Stimulated activated CD4-positive, alpha-beta T cell treated with anti-CD3 and anti-CD28 coated beads, TNF-alpha, amount 100 ng/mL, for 24 hours (primary cell): ENCODE measurements around the gene EXOC3L4.

ENCODE experiments used
- DNase-seq, 3 experiments: peaks; one replicate each; pipeline ENCODE4 v3.0.0-alpha.2; 2020; ENCODE audit warnings: low read depth in 3 of 3

The EXOC3L4 gene

DNA sequence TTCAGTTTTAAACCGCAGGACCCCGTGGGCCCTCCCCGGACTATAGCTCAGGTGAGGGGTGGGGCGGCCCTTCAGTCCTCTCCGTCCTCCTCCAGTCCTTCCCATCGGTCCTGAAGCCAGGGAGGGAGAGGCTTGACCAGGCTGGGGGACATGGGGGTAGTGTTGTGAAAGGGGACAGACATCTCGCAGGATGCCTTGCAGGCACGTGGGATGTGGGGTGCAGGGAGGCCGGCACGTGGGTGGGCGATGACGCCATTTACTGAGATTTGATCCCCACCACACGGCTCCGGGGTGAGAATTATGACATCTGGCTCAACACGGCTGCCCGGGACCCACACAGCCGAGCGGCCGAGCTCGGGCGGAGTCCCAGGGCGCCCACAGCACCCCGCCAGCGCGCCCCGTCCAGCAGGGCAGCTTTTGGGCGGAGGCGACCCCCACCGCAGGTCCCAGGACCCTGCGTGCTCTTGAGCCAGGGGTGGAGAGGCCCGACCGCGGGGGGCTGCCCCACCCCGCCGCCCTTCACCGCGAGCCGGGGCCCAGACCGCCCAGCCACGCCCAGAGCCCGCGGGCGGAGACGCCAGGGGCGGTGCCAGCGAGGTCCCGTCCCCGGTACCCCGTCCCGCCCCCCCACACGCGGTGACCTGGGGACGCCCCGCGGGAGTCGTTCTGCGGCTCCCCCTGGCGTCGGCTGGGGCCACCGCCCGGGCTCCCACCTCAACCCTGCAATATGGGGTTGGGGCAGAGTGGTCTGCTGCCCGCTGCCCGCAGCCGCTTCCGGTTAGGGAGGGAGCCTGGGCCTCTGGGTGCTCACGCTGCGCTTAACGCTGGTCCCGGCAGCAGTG, 3.3 kb upstream of the EXOC3L4 start:
- DNase-seq, result peak; percentile 47 to 79 (median 48)

DNA sequence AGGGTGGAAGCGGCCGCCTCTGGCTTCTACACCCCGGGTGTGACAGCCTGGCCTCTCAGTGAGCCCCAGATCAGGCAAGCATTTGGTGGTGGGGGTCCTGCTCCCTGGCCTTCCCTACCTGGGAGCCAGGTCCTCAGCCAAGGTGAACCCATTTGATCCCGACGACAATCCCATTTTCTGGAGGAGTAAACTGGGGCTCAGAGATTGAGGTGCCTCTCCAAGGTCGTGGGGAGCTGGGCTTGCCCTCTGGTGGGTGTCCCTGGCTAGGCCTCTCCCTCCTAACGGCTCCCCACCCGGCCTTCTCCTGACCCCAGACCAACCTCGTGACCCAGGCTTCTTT, 2.7 kb upstream of the EXOC3L4 start:
- DNase-seq, result no peak

DNA sequence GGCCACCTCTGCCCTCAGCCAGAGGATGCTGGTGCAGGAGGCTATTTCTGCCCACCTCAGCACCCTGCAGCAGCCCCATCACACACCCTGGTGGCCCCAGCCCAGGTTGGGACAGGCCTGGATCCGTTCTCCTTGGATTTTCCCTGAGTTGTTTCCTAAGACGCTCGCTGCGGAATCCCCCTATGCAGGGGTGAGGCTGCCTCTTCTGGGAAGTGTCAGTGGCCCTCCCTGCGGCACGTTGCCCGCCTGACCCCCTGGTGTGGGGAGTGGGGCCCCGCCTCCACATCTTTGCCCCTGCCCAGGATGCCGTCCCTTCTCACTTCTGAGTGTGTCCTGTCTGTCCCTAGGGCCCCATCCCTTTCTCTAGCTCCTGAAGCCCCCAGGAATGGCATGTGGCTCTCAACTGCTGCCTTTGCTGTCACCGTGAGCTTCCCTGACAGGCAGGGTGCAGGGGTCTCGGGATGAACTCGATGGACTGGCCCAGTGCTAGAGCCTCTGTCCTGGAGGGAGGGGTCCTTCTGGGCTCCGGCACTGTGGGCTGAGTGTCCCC, 594 bp upstream of the EXOC3L4 start:
- no peak for DNase-seq

DNA sequence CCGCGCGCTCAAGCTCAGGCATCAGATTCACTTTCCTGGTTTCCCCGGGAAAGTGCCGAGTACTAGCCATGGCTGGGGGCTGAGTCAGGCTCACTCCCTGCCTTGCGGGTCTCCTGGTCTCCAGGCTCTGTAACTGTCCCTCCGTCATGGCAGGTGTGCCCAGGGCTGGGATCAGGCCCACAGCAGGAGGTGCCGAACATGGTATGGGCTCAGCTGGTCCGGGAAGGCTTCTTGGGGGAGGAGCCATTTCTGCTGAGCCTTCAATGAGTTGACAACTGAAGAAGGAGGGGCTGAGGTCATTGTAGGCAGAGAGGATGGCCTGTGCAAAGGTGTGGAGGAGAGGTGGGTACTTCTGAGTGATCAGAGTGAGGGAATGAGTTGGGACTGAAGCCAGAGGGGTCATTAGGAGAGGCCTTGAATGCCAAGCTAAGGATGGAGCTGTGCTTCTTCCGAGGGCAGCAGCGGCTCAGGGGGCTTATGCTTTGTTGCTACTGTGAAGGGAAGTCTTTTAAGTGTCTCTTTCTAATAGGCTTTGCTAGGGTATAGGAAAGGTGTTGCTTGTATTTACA, 769 bp downstream of the EXOC3L4 start:
- DNase-seq, result no peak

DNA sequence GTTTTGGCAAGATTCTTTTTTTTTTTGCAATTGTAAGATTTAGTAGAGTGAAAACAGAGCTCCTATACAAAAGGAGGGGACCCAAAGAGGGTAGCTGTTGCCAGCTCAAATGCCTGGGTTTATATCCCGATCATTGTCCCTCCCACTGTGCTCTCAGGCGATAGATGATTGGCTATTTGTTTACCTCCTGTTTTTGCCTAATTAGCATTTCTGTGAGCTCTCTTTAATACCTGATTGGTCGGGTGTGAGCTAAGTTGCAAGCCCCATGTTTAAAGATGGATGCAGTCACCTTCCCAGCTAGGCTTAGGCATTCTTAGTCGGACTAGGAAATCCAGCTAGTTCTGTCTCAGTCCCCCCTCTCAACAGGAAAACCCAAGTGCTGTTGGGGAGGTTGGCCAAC, 1.9 kb downstream of the EXOC3L4 start:
- no peak for DNase-seq

DNA sequence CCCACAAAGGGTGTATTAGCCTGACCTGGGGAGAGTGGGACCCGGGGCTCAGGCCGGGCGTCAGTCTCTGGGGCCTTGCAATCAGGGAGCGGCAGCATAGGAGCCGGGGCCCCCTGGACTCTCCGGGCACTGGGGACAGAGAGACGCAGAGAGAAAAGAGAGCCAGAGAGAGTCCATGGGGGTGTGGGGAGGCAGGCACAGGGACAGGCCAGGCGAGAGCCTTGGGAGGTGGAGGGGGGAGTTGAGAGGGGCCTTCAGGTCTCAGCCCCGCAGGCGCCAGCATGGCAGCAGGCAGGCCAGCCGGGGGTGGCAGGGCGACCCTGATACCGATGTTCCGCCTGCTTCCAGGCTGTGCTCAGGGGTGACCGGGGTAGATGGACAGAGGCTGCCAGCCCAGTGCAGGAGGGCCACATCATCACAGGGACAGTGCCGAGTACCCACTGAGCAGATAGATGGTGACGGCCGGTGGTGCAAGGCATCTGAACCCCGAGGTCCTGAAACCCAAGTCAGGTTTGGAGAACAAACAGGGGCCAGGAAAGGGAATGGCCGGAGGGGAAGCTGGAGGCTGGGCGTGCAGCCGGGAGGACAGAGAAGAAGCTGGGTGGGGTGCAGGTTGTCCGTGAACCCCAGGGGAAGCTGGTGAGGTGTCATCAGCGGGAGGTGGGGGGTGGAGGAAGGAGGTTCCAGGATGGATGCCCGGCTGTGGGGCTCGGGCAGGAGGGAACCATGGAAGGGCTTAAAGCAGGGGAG, 2.9 kb downstream of the EXOC3L4 start:
- no peak for DNase-seq

DNA sequence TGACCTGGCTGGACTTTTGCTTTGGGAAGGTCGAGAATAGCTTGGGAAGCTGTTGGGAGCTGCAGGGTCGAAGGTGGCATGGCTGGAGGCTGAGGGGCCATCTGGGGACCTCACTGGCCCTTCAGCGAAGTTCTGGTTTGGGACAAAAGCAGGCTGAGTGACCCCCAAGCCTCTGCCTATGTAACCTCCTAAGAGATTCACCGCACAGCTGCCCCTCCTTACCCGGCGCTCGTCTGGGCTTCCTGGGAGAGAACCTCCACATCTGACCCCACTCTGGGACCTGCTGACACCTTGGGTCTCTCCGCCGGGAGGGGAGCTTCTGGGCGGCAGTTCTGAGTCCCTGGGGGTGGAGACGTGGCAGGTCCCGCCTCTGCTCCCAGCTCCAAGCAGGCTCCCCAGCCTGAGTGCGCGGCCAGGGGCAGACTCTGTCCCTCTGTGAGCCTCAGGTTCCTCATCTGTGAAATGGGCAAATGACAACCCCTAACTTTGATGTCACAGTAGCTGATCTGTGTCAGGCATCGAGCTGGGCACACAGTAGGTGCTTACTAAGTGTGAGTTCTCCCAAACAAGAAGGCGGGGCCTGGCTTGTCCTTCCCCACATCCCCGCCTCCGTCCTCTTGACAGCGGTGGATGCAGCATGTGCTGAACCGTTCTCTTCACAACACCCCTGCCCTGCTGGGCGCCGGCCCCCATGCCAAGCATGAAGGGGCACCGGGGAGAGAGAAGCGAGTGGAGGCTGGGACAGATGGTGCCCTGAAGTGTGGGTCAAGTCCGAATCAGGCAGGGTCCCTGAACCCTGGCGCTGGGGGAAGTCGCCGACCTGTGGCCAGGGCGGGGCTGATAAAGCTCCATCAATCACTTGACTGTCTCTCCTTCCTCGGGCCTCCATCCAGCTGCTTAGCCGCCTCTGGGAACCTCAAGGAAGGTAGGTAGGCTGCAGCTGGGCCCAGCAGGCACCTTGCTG, 3.8 kb downstream of the EXOC3L4 start:
- no peak for DNase-seq

DNA sequence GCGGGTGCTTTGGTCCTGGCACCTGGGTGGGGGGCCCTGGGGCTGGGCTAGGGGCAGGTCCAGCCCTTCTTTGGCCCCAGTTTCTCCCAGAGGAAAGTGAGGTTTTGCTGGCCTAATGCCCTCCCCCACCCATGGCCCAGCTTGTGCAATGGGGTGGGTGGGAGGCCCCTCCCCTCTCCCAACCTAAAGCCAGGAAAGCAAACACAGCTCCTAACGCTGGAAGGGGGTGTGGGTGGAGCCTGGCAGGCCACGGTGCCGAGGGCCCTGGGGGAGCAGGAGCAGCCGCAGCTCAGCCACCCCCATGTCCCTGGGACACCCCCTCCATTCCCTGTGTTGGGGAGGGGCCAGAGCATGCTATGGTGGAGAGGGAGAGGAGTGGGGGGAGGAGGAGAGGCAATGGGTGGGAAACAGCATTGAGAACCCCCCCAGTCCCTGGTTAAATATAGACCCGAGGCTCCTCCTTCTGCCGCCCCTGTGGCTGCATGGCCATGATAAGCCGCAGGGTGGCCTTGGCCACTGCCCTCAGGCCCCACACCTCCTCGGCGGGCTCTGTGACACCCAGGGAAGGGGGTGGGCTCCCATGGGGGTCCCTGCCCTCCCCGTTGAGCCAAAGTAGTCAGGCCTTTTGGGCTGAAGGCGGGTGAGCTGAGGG, 4.7 kb downstream of the EXOC3L4 start:
- DNase-seq, result no peak

DNA sequence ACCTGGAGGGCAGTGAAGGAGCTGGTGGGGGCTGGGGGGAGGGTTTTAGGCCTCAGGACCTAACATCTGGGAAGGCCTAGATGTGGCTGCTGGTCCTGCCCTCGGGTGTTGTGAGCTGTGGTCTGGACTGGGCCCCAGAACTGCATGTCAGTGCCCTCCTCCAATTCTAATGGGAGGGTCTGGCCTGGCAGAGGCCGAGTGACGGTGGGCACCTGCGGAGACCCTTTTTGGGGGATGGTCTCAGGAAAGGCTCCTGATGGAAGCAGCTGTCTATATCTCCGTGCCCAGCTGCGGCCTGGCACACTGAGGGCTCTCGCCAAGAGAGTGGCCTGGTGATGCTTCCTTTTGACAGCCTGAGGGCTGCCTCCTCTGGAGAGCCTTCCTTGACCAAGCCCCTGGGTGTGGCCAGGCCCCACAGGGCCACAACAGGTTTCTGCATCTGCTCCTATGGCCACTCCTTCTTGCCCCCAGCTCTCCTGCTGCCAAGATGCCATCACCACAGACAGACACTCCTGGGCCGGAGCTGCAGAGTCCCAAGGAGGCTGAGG, 5.3 kb downstream of the EXOC3L4 start:
- DNase-seq, result no peak

DNA sequence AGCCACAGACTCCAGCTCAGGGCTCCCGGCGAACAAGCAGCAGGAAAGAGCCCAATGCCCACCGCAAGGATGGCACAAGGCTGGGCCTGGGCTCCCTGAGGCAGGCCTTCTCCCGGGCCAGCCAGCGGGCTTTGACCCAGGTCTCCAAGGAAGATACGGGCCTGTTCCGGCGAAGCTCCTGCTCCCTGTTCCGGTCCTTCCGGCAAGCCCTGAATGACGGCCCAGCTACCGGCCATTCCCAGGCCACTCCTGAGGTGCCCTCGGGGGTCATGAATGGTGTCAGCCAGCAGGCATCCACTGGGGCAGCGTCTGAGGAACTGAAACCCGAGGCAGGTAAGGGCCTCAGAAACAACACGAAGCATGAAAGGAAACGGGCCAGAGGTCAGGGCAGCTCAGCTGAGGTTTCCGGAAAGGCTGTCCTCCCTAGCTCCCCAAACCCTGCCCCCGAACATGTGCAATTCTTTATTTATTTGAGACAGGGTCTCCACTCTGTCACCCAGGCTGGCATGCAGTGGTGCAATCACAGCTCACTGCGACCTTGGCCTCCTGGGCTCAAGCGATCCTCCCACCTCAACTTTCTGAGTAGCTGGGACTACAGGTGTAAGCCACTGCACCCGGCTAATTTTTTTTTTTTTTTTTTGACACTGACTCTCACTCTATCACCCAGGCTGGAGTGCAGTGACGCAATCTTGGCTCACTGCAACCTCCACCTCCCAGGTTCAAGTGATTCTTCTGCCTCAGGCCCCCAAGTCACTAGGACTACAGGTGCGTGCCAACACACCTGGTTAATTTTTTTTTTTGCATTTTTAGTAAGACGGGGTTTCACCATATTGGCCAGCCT, 6.0 kb downstream of the EXOC3L4 start:
- no peak for DNase-seq

DNA sequence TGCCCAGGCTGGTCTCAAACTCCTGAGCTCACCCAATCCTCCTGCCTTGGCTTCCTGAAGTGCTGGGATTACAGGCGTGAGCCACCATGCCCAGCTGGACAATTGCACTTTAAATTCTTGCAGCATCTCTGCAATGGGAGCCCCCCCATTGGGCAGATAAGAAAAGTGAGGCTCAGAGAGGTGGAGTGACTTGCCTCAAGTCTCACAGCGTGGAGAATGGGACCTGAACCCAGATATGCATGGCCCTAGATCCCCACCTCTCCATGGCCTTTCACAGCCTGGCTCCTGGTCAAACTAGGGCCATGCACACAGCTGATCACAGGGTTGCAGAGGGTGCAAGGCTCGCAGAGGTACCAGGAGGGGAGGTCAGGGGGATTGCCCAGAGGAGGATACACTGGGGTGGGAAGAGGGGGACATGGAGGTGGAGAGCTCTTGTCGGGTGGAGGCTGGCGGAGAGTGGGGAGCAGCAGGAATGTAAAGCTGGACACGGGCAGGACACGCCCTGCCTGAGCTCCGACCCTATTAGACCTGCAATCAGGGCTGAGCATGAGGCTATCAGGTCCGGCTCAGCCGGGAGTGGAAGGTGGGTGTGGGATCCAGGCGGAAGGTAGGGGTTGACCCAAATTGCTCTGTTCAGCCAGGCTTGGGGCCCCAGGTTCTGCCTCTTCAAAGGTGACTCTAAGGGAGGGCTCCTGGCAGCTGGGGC, 6.9 kb downstream of the EXOC3L4 start:
- no peak for DNase-seq

DNA sequence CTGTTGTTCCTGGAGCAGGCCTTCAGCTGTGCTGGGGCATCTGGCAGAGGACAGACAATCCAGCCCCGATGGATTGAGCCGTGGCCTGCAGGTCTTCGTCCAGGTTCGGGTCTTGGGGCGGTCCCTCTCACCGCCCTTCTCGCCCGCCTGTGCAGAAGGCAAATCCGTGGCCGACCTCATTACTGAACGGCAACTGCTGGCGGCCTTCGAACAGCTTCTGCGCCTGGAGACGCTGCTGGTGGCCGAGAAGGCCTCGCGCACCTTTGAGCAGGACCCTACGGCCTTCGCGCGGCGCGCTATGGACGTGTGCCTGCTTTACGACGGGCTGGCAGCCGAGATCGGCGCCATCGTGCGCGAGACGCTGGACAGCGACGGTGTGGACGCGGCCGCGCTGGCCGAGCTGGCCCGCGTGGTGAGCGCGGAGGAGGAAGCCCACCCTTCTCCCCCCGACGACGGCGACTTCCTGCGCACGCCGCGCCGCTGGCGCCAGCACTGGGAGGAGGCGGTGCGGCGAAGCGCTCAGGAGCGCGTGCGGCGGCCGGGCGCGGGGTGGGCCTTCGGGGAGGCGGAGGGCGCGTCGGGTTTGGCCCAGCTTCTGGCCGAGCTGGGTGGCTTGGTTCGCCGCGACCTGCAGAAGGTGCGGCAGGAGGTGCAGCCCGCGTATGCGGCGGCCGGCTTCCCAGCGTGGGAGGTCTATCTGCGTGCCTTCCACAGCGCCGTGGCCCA, 7.6 kb downstream of the EXOC3L4 start:
- DNase-seq, result no peak

DNA sequence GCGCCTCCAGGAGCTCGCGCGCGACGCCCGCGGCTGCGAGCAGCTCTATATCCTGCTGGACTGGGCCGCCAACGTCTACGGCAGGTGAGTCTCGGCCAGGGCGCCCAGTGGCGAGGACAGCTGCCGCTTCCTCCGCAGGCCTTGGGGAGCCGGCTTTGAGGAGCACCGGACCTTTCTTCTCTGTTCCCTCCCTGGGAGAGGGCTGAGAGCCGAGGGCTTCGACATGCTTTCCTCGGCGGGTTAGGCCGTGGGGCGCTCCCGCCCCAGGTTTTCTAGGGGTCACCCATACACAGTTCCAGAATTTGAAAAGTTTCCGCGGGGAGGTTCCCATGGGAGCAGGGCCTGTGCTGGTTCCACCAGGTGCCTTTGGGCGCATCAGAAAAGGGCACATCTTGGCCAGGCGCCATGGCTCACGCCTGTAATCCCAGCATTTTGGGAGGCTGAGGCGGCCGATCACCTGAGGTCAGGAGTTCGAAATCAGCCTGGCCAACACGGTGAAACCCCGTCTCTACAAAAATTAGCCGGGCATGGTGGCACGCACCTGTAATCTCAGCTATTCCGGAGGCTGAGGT, 8.2 kb downstream of the EXOC3L4 start:
- DNase-seq, result no peak

DNA sequence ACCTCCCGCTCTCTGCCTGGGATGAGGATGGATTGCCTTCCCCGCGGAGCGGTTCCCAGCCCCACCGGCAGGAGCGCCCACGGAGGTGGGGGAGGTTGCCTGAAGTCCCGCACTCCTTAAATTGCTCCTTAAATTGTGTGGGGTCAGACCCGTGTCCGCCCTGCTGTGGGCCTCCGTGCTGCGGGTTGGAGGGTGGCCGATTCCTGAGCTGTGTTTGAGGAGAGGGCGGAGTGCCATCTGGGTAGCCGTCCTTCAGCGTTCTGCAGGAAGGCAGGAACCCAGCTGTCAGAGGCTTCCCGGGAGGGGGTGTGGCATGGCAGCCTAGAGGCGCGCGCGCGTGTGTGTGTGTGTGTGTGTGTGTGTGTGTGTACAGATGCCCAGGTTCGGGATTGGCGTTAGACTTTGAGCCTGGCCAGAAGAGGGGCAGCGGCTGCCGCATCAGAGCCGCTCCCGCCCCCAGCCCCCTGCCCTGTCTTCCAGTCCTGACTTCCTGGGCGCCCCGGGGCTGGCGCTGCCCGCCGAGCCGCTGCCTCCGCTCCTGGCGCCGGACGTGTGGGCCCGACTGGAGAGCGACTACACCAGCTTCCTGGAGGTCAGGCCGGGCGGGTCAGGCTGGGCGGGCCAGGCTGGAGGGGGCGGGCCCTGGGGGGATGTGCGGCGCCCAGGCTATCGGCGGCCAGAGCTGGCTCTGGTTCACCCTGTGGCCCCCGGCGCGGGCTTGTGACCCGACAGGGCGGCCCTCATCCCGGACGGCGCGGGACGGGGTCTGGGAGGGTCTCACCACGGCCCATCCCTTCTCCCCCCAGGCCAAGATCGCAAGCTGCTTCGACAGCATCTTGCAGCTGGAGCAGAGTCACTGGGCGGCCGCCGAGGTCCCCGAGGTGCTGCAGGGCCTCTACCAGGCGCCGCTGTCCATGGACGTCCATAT, 9.2 kb downstream of the EXOC3L4 start:
- no peak for DNase-seq

DNA sequence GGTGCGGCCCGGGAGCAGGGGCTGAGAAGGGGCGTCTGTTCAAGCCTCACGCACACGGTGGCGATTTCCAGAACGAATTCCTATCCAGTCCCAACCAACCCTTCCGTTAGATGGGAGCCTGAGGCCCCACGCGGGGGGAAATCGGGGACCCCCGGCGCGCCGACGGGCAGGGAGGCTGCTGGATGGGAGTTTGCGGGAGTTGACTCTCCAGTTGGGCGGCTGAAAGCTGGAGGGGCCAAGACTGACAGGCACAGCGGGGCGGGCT, 9.8 kb downstream of the EXOC3L4 start:
- DNase-seq, result no peak

DNA sequence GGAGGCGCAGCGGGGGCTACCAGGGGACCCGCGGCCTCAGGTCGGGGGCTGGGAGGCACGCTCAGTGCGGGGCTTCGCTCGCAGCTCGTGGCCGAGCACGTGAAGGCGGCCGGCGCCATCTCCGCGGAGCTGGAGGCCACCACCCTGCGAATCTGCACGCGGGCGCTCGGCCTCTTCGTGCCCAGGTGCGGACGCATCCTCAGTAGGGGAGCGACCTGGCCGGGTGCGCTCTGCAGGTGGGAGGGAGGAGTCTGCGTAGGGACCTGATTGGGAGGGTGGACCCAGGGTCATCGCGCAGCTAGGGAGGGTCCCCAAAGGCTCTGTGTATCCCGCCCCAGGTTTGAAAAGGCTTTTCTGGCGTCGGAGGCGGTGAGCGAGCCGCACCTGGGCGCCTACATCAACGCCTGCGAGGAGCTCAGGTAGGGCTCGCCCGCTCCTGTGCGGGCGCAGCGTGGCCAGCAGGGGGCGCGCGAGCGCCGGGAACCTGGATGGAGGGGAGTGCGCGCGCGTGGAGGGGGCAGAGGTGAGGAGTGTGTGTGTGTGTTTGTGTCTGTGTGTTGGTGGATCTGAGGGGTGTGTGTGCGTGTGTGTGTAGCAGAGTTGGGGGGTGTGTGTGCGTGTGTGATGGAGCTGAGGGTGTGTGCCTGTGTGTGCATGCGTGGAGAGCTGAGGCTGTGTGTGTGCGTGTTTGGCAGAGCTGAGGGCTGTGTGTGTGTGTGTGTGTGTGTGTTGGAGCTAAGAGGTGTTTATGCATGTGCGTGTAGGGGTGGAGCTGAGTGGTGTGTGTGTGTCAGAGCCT, 10.3 kb downstream of the EXOC3L4 start:
- DNase-seq, result peak; percentile 54 to 63 (median 60)
